Measurements from ENCODE around the gene WBP1. TPM values are rescaled to one million over a fixed set of nuclear protein-coding genes. Genes with fewer than 3 reads are reported as not detected.

Gene WBP1
- total and polyA plus RNA-seq, 10 of the 15 experiments (the other 5 are each of a cell fraction or from before 2014, with no cell fraction given) = 4.2 to 76.8 (median 43.8) TPM

- Histone ChIP-seq H3K36me3 (ENCODE audit: control insufficient read depth in 2 of 2, insufficient read depth in 2 of 2, low read length in 1 of 2) (peaks cover 12 to 13% of the 10 kb centered on the region in 2 experiments), H3K79me2 (ENCODE audit: control insufficient read depth, insufficient read depth, low read length) (no peaks in the 10 kb centered on the region), H3K27ac (ENCODE audit: control insufficient read depth, insufficient read depth) (no peak overlapping the region), H3K4me1 (ENCODE audit: control insufficient read depth, insufficient read depth, low read length) (no peaks in the 10 kb centered on the region), H3K27me3 (replicated peaks in 1 of 2; ENCODE audit: control insufficient read depth in 2 of 2, insufficient read depth in 2 of 2, low read length in 1 of 2) (no peaks in the 10 kb centered on the region), H2AFZ (ENCODE audit: control insufficient read depth, low read depth, low read length) (no peak overlapping the region), H4K20me1 (ENCODE audit: control insufficient read depth, insufficient read depth) (no peaks in the 10 kb centered on the region), H3K9ac (ENCODE audit: control insufficient read depth, insufficient read depth, low read length) (no peak overlapping the region), H3K9me3 (replicated peaks; ENCODE audit: control insufficient read depth, insufficient read depth, low read length) (no peaks in the 10 kb centered on the region), H3K4me2 (ENCODE audit: control insufficient read depth, insufficient read depth) (no peak overlapping the region), H3K4me3 (no peak overlapping the region)
- 97% methylated on average over 12 of the region's 12 CpGs for WGBS (ENCODE audit: insufficient coverage, insufficient replicate concordance, low lambda C conversion rate, missing lambda C conversion rate)
- SMC1A ChIA-PET (ENCODE audit: uncharacterized antibody, unreplicated experiment) = no interaction called here
- intact Hi-C loops (cut with micrococcal nuclease; ENCODE audit: unreplicated experiment) (no loop called here), in situ Hi-C loops (cut with MboI) (no loop called here)
- CTCF ChIA-PET = interaction anchor here (1.3 to 19.4 kb wide), 3 partner anchors 9 to 96 kb away, joined by 6 to 280 read pairs (median 10); partner anchors contain the start of genes CCDC142 and TTC31
- POLR2A ChIA-PET = no interaction called here
- ATAC-seq (no peak), FAIRE-seq (no peak), DNase-seq (ENCODE audit: low read depth, low spot score) (no peak)
- TF ChIP-seq MLLT1 (IDR thresholded peaks at IDR 0.05) = no peak
- no peak for TF ChIP-seq POU2F2 (IDR thresholded peaks at IDR 0.05; ENCODE audit: borderline replicate concordance, low read depth, low read length)
- TF ChIP-seq NRF1 (conservative IDR thresholded peaks at IDR 0.05; ENCODE audit: low read depth, low read length) = no peak
- no peak for TF ChIP-seq STAT1 (conservative IDR thresholded peaks at IDR 0.05)
- TF ChIP-seq RCOR1 (conservative IDR thresholded peaks at IDR 0.05; ENCODE audit: low read depth, low read length) = no peak
- TF ChIP-seq HCFC1 (IDR thresholded peaks at IDR 0.05; ENCODE audit: low read length) = no peak
- no peak for TF ChIP-seq REST (IDR thresholded peaks at IDR 0.05; ENCODE audit: low read depth, low read length)
- TF ChIP-seq GABPA (IDR thresholded peaks at IDR 0.05; ENCODE audit: low read depth) = no peak
- no peak for TF ChIP-seq STAT3 (IDR thresholded peaks at IDR 0.05; ENCODE audit: low read depth, low read length)
- BruUV-seq (replicated peaks) = no TSS peak
- RAD21 ChIA-PET (ENCODE audit: unreplicated experiment) = no interaction called here
Observed at GRCh38 chr2:74491648-74492544, 33.7 kb downstream of the WBP1 start.
